A549 treated with DMSO at 1 μM for 4 hours (cell line): Measurements from ENCODE around the gene SLC26A4. TPM values are rescaled to one million over a fixed set of nuclear protein-coding genes. Genes with fewer than 3 reads are reported as not detected.

Experiments used
- total RNA-seq: library from RNA; stranded (reverse); fragments of 200-300 nt; extraction: Qiagen RNA extraction; gene quantifications from 5 replicates; pipeline ENCODE4 v1.2.3, GENCODE V29; 2022; ENCODE audit warnings: low read depth

Gene SLC26A4
- total RNA-seq, result 0.05 to 0.12 TPM (median 0.06 TPM) in 5 replicates

DNA sequence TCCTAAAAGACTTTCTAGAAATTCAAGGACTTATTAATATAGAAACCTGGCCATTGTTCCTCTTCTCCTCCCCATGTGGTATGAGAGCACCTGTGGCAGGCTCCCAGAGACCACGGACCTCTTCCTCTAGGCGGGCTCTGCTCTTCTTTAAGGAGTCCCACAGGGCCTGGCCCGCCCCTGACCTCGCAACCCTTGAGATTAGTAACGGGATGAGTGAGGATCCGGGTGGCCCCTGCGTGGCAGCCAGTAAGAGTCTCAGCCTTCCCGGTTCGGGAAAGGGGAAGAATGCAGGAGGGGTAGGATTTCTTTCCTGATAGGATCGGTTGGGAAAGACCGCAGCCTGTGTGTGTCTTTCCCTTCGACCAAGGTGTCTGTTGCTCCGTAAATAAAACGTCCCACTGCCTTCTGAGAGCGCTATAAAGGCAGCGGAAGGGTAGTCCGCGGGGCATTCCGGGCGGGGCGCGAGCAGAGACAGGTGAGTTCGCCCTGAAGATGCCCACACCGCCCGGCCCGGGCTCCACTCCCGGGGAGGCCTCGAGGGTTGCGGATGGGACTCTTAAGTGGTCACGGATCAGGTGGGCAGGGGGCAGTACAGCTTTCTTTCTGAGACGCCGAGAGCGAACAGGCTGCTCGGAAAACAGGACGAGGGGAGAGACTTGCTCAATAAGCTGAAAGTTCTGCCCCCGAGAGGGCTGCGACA is at the start of gene SLC26A4:
TSS of gene SLC26A4 (plus strand) at position 448 of the 700 bp plus-strand sequence. CDS start 814 bp downstream, outside the sequence.

DNA sequence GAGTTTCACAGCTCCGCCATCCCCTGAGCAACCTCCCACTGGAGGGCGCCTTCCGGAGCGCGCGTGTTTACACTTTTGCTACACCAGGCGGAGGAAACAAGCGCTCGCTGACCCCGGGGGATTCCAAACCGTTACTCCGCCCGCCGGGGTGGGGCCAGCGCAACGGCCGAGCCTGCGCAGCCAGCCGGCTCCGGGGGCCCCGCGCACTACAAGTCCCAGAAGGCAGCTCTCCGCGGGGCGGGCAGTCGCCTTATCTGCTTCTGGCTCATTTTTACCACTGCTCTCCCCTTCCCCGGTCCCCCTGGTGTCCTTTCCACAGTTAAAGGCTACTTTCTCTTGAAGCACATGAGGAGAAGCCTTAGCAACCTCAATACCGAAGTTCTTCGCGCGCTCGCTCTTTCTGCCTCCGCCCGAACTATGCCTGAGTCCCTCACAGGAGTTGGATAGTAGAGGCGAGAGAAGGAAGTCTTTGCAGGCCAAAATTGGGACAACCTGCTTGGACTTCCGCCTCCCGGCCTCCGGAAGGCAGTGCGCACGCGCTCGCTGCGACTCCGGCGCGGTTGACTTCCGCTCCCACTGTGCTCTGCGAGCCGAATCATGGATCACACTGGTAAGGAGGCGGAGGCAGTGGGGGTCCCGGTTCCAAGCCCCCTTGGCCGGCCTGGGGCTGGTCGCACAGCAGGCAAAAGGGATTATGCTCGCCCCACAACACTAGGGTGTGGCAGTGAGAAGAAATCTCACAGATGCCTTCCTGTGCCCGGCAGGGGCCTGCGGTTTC is 83.1 kb downstream of the SLC26A4 start, which contains the start of gene CBLL1:
TSS of gene CBLL1 (plus strand) at position 576 of the 778 bp plus-strand sequence. CDS start at position 598, 22 bp downstream.

Other genes starting within 250 kb of the SLC26A4 start
- gene GPR22, start 190.8 kb upstream of the SLC26A4 start, total RNA-seq, result not detected in 5 replicates
- gene COG5, start 96.9 kb upstream of the SLC26A4 start, total RNA-seq, result 8.5 to 12.9 TPM (median 11.7 TPM) in 5 replicates
- 9.6 to 12.6 TPM (median 11.2 TPM) in 5 replicates for gene DUS4L, start 96.9 kb upstream of the SLC26A4 start, total RNA-seq
- 36.2 to 43.8 TPM (median 40.1 TPM) in 5 replicates for gene BCAP29, start 80.6 kb upstream of the SLC26A4 start, total RNA-seq
- gene CBLL1, start 83.3 kb downstream of the SLC26A4 start, total RNA-seq, result 28.5 to 51.1 TPM (median 33.6 TPM) in 5 replicates
- gene SLC26A3, start 142.4 kb downstream of the SLC26A4 start, total RNA-seq, result not detected in 5 replicates
- 99.0 to 117 TPM (median 100 TPM) in 5 replicates for gene DLD, start 230.4 kb downstream of the SLC26A4 start, total RNA-seq